Ramos (cell line): ENCODE measurements around the gene CILP2.

Experiments
- in situ Hi-C: fragments of 300-500 bp; cut with MboI; formaldehyde crosslinking; loops from one replicate; pipeline ENCODE4 v1.14.3; 2022; ENCODE audit warnings: low sequenced_read_pairs; ENCODE audit not compliant: unreplicated experiment

Gene CILP2

GRCh38 chr19:19584356-19584755, 46.3 kb downstream of the CILP2 start:
- in situ Hi-C loops: no loop called here

- in situ Hi-C loops: no loop called here
Measured at GRCh38 chr19:19587771-19588170, 49.7 kb downstream of the CILP2 start.

GRCh38 chr19:19588546-19588945, 50.5 kb downstream of the CILP2 start:
- in situ Hi-C loops: no loop called here

GRCh38 chr19:19591133-19591825, 53.2 kb downstream of the CILP2 start:
- in situ Hi-C loops: no loop called here

- in situ Hi-C loops: no loop called here
Measured at GRCh38 chr19:19592690-19593089, 54.6 kb downstream of the CILP2 start.

- in situ Hi-C loops: no loop called here
Measured at GRCh38 chr19:19594381-19594780, 56.3 kb downstream of the CILP2 start.

- in situ Hi-C loops: no loop called here
Measured at GRCh38 chr19:19595171-19595701, 57.2 kb downstream of the CILP2 start.
